Measurements from ENCODE around the gene NDUFV1. TPM values are rescaled to one million over a fixed set of nuclear protein-coding genes. Genes with fewer than 3 reads are reported as not detected.
A peak's percentile ranks its signal among the peaks of the same experiment; 100 is the strongest.
"Not testable (repeated sequence)": the region's sequence is repeated elsewhere in the genome, so short reads cannot be mapped to it uniquely, and the experiment has no call there.

NDUFV1 gene
- 100 to 1,000 TPM; 165 to 248 (median 201) TPM for polyA plus RNA-seq (ENCODE audit: insufficient read length in 3 of 3)
- long read RNA-seq, donor 1, transcript NDUFV1-201 (10 exons, 1,596 nt), result major isoform, 19 of 77 reads
- long read RNA-seq, donor 1, partial matches to known transcripts, result 47 of 77 reads
- long read RNA-seq, donor 1, other reads (novel, unspliced or antisense), result 0 of 77 reads
- long read RNA-seq, donor 2, transcript NDUFV1-228 (2 exons, 573 nt), result minor isoform, 5 of 73 reads
- long read RNA-seq, donor 2, transcript NDUFV1-201 (10 exons, 1,596 nt), result major isoform, 30 of 73 reads
- long read RNA-seq, donor 2, transcript NDUFV1-210 (3 exons, 594 nt), result minor isoform, 5 of 73 reads
- long read RNA-seq, donor 2, partial matches to known transcripts, result 32 of 73 reads
- long read RNA-seq, donor 2, other reads (novel, unspliced or antisense), result 0 of 73 reads
- long read RNA-seq, donor 3, transcript NDUFV1-201 (10 exons, 1,596 nt), result major isoform, 61 of 184 reads
- long read RNA-seq, donor 3, partial matches to known transcripts, result 105 of 184 reads
- long read RNA-seq, donor 3, other reads (novel, unspliced or antisense), result 6 of 184 reads
- long read RNA-seq, donor 4, transcript NDUFV1-201 (10 exons, 1,596 nt), result major isoform, 34 of 132 reads
- long read RNA-seq, donor 4, partial matches to known transcripts, result 86 of 132 reads
- long read RNA-seq, donor 4, other reads (novel, unspliced or antisense), result 0 of 132 reads
- long read RNA-seq, donor 5, result 0 reads
- long read RNA-seq, donor 6, transcript NDUFV1-201 (10 exons, 1,596 nt), result major isoform, 26 of 129 reads
- long read RNA-seq, donor 6, transcript NDUFV1-220 (3 exons, 736 nt), result minor isoform, 6 of 129 reads
- long read RNA-seq, donor 6, transcript NDUFV1-228 (2 exons, 573 nt), result minor isoform, 8 of 129 reads
- long read RNA-seq, donor 6, transcript NDUFV1-210 (3 exons, 594 nt), result minor isoform, 6 of 129 reads
- long read RNA-seq, donor 6, partial matches to known transcripts, result 65 of 129 reads
- long read RNA-seq, donor 6, other reads (novel, unspliced or antisense), result 14 of 129 reads
- long read RNA-seq, donor 7, transcript NDUFV1-220 (3 exons, 736 nt), result minor isoform, 5 of 137 reads
- long read RNA-seq, donor 7, transcript NDUFV1-228 (2 exons, 573 nt), result minor isoform, 6 of 137 reads
- long read RNA-seq, donor 7, transcript NDUFV1-210 (3 exons, 594 nt), result minor isoform, 5 of 137 reads
- long read RNA-seq, donor 7, transcript NDUFV1-201 (10 exons, 1,596 nt), result major isoform, 44 of 137 reads
- long read RNA-seq, donor 7, partial matches to known transcripts, result 73 of 137 reads
- long read RNA-seq, donor 7, other reads (novel, unspliced or antisense), result 0 of 137 reads
- long read RNA-seq, donor 8, transcript NDUFV1-220 (3 exons, 736 nt), result minor isoform, 6 of 232 reads
- long read RNA-seq, donor 8, transcript NDUFV1-201 (10 exons, 1,596 nt), result major isoform, 71 of 232 reads
- long read RNA-seq, donor 8, transcript NDUFV1-228 (2 exons, 573 nt), result minor isoform, 11 of 232 reads
- long read RNA-seq, donor 8, partial matches to known transcripts, result 129 of 232 reads
- long read RNA-seq, donor 8, other reads (novel, unspliced or antisense), result 5 of 232 reads
- long read RNA-seq, donor 9, transcript NDUFV1-201 (10 exons, 1,596 nt), result major isoform, 41 of 159 reads
- long read RNA-seq, donor 9, transcript NDUFV1-216 (10 exons, 1,503 nt), result minor isoform, 5 of 159 reads
- long read RNA-seq, donor 9, partial matches to known transcripts, result 92 of 159 reads
- long read RNA-seq, donor 9, other reads (novel, unspliced or antisense), result 15 of 159 reads
- long read RNA-seq, donor 10, transcript NDUFV1-201 (10 exons, 1,596 nt), result major isoform, 40 of 120 reads
- long read RNA-seq, donor 10, transcript NDUFV1-228 (2 exons, 573 nt), result minor isoform, 7 of 120 reads
- long read RNA-seq, donor 10, partial matches to known transcripts, result 66 of 120 reads
- long read RNA-seq, donor 10, other reads (novel, unspliced or antisense), result 0 of 120 reads
- long read RNA-seq, donor 11, transcript NDUFV1-228 (2 exons, 573 nt), result minor isoform, 5 of 116 reads
- long read RNA-seq, donor 11, transcript NDUFV1-201 (10 exons, 1,596 nt), result major isoform, 42 of 116 reads
- long read RNA-seq, donor 11, partial matches to known transcripts, result 65 of 116 reads
- long read RNA-seq, donor 11, other reads (novel, unspliced or antisense), result 0 of 116 reads
- long read RNA-seq, donor 12, transcript NDUFV1-201 (10 exons, 1,596 nt), result major isoform, 24 of 60 reads
- long read RNA-seq, donor 12, transcript NDUFV1-228 (2 exons, 573 nt), result minor isoform, 6 of 60 reads
- long read RNA-seq, donor 12, partial matches to known transcripts, result 25 of 60 reads
- long read RNA-seq, donor 12, other reads (novel, unspliced or antisense), result 0 of 60 reads
- long read RNA-seq, donor 13, result 0 reads
- long read RNA-seq, donor 14, transcript NDUFV1-201 (10 exons, 1,596 nt), result major isoform, 42 of 83 reads
- long read RNA-seq, donor 14, partial matches to known transcripts, result 36 of 83 reads
- long read RNA-seq, donor 14, other reads (novel, unspliced or antisense), result 0 of 83 reads
- long read RNA-seq, donor 15, transcript NDUFV1-201 (10 exons, 1,596 nt), result major isoform, 17 of 51 reads
- long read RNA-seq, donor 15, partial matches to known transcripts, result 30 of 51 reads
- long read RNA-seq, donor 15, other reads (novel, unspliced or antisense), result 0 of 51 reads
- long read RNA-seq, donor 16, transcript NDUFV1-210 (3 exons, 594 nt), result minor isoform, 5 of 391 reads
- long read RNA-seq, donor 16, transcript NDUFV1-201 (10 exons, 1,596 nt), result major isoform, 97 of 391 reads
- long read RNA-seq, donor 16, transcript NDUFV1-228 (2 exons, 573 nt), result minor isoform, 5 of 391 reads
- long read RNA-seq, donor 16, partial matches to known transcripts, result 262 of 391 reads
- long read RNA-seq, donor 16, other reads (novel, unspliced or antisense), result 10 of 391 reads

GRCh38 chr11:67606492-67607295 lies at the start of gene NDUFV1:
Gene NDUFV1 (plus strand): TSS chr11:67606936. CDS start chr11:67607005, 69 bp downstream.
- DNase-seq (ENCODE audit: extremely low read depth in 1 of 11, low read depth in 9 of 11, low spot score in 4 of 11), result peak in 10 of 11 donors; percentile 88 to 97 (median 94)

GRCh38 chr11:67558084-67558772 lies 48.5 kb upstream of the NDUFV1 start:
- peak in 1 of 11 donors; percentile 46 for DNase-seq (ENCODE audit: extremely low read depth in 1 of 11, low read depth in 9 of 11, low spot score in 4 of 11)

GRCh38 chr11:67561971-67562619 lies 44.6 kb upstream of the NDUFV1 start:
- DNase-seq (ENCODE audit: extremely low read depth in 1 of 11, low read depth in 9 of 11, low spot score in 4 of 11), result peak in 1 of 11 donors; percentile 78

GRCh38 chr11:67562963-67563704 lies 43.6 kb upstream of the NDUFV1 start:
- no peak for DNase-seq (ENCODE audit: extremely low read depth in 1 of 11, low read depth in 9 of 11, low spot score in 4 of 11)

- not testable (repeated sequence) for DNase-seq (ENCODE audit: extremely low read depth in 1 of 11, low read depth in 9 of 11, low spot score in 4 of 11)
Measured at GRCh38 chr11:67563705-67564114, 43.0 kb upstream of the NDUFV1 start.

GRCh38 chr11:67564230-67564629 lies 42.5 kb upstream of the NDUFV1 start:
- DNase-seq (ENCODE audit: extremely low read depth in 1 of 11, low read depth in 9 of 11, low spot score in 4 of 11), result no peak

- DNase-seq (ENCODE audit: extremely low read depth in 1 of 11, low read depth in 9 of 11, low spot score in 4 of 11), result no peak
Measured at GRCh38 chr11:67571443-67571842, 35.3 kb upstream of the NDUFV1 start.

GRCh38 chr11:67572305-67572704 lies 34.4 kb upstream of the NDUFV1 start:
- no peak for DNase-seq (ENCODE audit: extremely low read depth in 1 of 11, low read depth in 9 of 11, low spot score in 4 of 11)

- peak in 2 of 11 donors; percentile 47 to 53 for DNase-seq (ENCODE audit: extremely low read depth in 1 of 11, low read depth in 9 of 11, low spot score in 4 of 11)
Measured at GRCh38 chr11:67572747-67573419, 33.9 kb upstream of the NDUFV1 start.

GRCh38 chr11:67574938-67575337 lies 31.8 kb upstream of the NDUFV1 start:
- DNase-seq (ENCODE audit: extremely low read depth in 1 of 11, low read depth in 9 of 11, low spot score in 4 of 11), result no peak

GRCh38 chr11:67576735-67577475 lies 29.8 kb upstream of the NDUFV1 start:
- DNase-seq (ENCODE audit: extremely low read depth in 1 of 11, low read depth in 9 of 11, low spot score in 4 of 11), result no peak

GRCh38 chr11:67577951-67578350 lies 28.8 kb upstream of the NDUFV1 start:
- DNase-seq (ENCODE audit: extremely low read depth in 1 of 11, low read depth in 9 of 11, low spot score in 4 of 11), result no peak
